Measurements from ENCODE around the gene ANO6. TPM values are rescaled to one million over a fixed set of nuclear protein-coding genes. Genes with fewer than 3 reads are reported as not detected.

Gene ANO6
- total RNA-seq, 4 donors from 2014 or later = 16.9 to 23.0 (median 20.4) TPM

- H3K27ac ChIP-seq = no peak overlapping the region
- no peaks in the 10 kb centered on the region for H3K9me3 ChIP-seq
- WGBS, 2 donors (ENCODE audit: low coverage in 1 of 2) = 79 to 90% methylated on average over 1 of the region's 1 CpG
- H3K36me3 ChIP-seq = no peaks in the 10 kb centered on the region
- intact Hi-C loops (cut with DNase I; ENCODE audit: low total_unique reads) (no loop called here), in situ Hi-C loops (cut with MboI; ENCODE audit: low pct_ligation_motif_present in 1 of 4, low pct_unique_long_range_greater_than_20kb in 1 of 4, low sequenced_read_pairs in 3 of 4) (no loop called here)
- DNase-seq = no peak
- TF ChIP-seq EP300 (IDR thresholded peaks at IDR 0.05; ENCODE audit: low read depth) (no peak), POLR2A (IDR thresholded peaks at IDR 0.05) (no peak), POLR2AphosphoS5 (IDR thresholded peaks at IDR 0.05) (no peak)
- TF ChIP-seq, protein P1, sequence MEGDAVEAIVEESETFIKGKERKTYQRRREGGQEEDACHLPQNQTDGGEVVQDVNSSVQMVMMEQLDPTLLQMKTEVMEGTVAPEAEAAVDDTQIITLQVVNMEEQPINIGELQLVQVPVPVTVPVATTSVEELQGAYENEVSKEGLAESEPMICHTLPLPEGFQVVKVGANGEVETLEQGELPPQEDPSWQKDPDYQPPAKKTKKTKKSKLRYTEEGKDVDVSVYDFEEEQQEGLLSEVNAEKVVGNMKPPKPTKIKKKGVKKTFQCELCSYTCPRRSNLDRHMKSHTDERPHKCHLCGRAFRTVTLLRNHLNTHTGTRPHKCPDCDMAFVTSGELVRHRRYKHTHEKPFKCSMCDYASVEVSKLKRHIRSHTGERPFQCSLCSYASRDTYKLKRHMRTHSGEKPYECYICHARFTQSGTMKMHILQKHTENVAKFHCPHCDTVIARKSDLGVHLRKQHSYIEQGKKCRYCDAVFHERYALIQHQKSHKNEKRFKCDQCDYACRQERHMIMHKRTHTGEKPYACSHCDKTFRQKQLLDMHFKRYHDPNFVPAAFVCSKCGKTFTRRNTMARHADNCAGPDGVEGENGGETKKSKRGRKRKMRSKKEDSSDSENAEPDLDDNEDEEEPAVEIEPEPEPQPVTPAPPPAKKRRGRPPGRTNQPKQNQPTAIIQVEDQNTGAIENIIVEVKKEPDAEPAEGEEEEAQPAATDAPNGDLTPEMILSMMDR (IDR thresholded peaks at IDR 0.05) = no peak
- H3K27me3 ChIP-seq = no peaks in the 10 kb centered on the region
- no peaks in the 10 kb centered on the region for H3K4me1 ChIP-seq
- H3K4me3 ChIP-seq = no peak overlapping the region
Measured at GRCh38 chr12:45348986-45349385, 133.1 kb downstream of the ANO6 start.

DNA sequence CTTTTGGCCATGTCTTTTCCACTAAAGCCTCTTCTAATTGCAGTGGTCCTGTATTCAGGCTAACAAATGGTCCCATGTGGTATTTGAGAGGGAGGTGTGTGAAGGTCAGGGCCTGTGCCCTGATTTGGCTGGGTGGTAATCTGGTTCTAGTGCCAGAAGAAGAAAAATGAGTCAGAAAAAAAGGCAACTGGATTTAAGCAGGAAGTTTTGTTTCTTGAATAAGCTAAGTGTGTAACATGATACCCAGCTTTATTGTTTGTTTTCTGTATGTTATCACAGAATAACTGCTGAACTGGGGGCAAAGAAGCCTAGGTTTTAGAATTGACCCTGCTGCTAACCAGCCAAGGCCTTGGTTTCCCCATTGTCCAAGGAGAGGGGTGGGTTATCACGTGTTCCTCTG is 134.0 kb downstream of the ANO6 start:
- WGBS, 2 donors (ENCODE audit: low coverage in 1 of 2) = 90% methylated on average over 1 of the region's 1 CpG; no CpG with 5 or more reads in 1 of the 2 donors
- DNase-seq = no peak
- Histone ChIP-seq H3K36me3 (no peaks in the 10 kb centered on the region), H3K27ac (no peak overlapping the region), H3K4me3 (no peak overlapping the region), H3K27me3 (no peaks in the 10 kb centered on the region), H3K9me3 (no peaks in the 10 kb centered on the region), H3K4me1 (no peaks in the 10 kb centered on the region)
- intact Hi-C loops (cut with DNase I; ENCODE audit: low total_unique reads) = no loop called here
- in situ Hi-C loops (cut with MboI; ENCODE audit: low pct_ligation_motif_present in 1 of 4, low pct_unique_long_range_greater_than_20kb in 1 of 4, low sequenced_read_pairs in 3 of 4) = no loop called here
- TF ChIP-seq POLR2AphosphoS5 (IDR thresholded peaks at IDR 0.05) (no peak), EP300 (IDR thresholded peaks at IDR 0.05; ENCODE audit: low read depth) (no peak), POLR2A (IDR thresholded peaks at IDR 0.05) (no peak)
- TF ChIP-seq, protein P1 (IDR thresholded peaks at IDR 0.05) = no peak

DNA sequence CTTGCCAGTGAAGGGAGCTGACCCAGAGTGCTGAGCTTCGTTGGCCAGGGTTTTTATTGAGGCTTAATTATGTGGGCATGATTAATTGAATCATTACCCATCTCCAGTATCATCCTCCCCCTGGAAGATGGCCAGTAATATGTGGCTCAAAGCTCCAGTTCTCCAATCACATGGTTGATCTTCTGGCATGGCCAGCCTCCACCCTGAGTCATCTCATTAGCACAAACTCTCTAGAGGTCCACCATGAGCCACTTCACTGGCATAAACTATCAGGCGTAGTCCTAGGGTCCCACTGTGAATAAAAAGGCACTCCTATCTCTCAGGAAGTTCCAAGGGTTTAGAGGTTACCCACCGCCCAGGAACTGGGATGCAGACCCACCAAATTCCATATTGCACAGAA is 135.0 kb downstream of the ANO6 start:
- DNase-seq = no peak
- TF ChIP-seq POLR2A (IDR thresholded peaks at IDR 0.05) (no peak), EP300 (IDR thresholded peaks at IDR 0.05; ENCODE audit: low read depth) (no peak), POLR2AphosphoS5 (IDR thresholded peaks at IDR 0.05) (no peak)
- TF ChIP-seq, protein P1 (IDR thresholded peaks at IDR 0.05) = no peak
- Histone ChIP-seq H3K27me3 (no peaks in the 10 kb centered on the region), H3K4me1 (no peaks in the 10 kb centered on the region), H3K36me3 (no peaks in the 10 kb centered on the region), H3K9me3 (no peaks in the 10 kb centered on the region), H3K4me3 (no peak overlapping the region), H3K27ac (no peak overlapping the region)
- in situ Hi-C loops (cut with MboI; ENCODE audit: low pct_ligation_motif_present in 1 of 4, low pct_unique_long_range_greater_than_20kb in 1 of 4, low sequenced_read_pairs in 3 of 4) (no loop called here), intact Hi-C loops (cut with DNase I; ENCODE audit: low total_unique reads) (no loop called here)
- WGBS, 2 donors (ENCODE audit: low coverage in 1 of 2) = 88 to 93% methylated on average over 2 to 3 of the region's 3 CpGs

- no peak for TF ChIP-seq POLR2A (IDR thresholded peaks at IDR 0.05)
- TF ChIP-seq EP300 (IDR thresholded peaks at IDR 0.05; ENCODE audit: low read depth) = no peak
- TF ChIP-seq POLR2AphosphoS5 (IDR thresholded peaks at IDR 0.05) = no peak
- TF ChIP-seq, protein P1 (IDR thresholded peaks at IDR 0.05) = no peak
- WGBS, 2 donors (ENCODE audit: low coverage in 1 of 2) = 77 to 79% methylated on average over 9 to 10 of the region's 10 CpGs
- intact Hi-C loops (cut with DNase I; ENCODE audit: low total_unique reads) (no loop called here), in situ Hi-C loops (cut with MboI; ENCODE audit: low pct_ligation_motif_present in 1 of 4, low pct_unique_long_range_greater_than_20kb in 1 of 4, low sequenced_read_pairs in 3 of 4) (no loop called here)
- H3K36me3 ChIP-seq = no peaks in the 10 kb centered on the region
- H3K27ac ChIP-seq = peak overlapping the region in 3 of 4 donors; percentile 22 to 48 (median 31)
- no peaks in the 10 kb centered on the region for H3K4me1 ChIP-seq
- no peak overlapping the region for H3K4me3 ChIP-seq
- H3K27me3 ChIP-seq = no peaks in the 10 kb centered on the region
- no peaks in the 10 kb centered on the region for H3K9me3 ChIP-seq
- DNase-seq = no peak
Measured at GRCh38 chr12:45351921-45352670, 136.2 kb downstream of the ANO6 start.
